ENCODE data around the gene SNAPC4.

The SNAPC4 gene

DNA sequence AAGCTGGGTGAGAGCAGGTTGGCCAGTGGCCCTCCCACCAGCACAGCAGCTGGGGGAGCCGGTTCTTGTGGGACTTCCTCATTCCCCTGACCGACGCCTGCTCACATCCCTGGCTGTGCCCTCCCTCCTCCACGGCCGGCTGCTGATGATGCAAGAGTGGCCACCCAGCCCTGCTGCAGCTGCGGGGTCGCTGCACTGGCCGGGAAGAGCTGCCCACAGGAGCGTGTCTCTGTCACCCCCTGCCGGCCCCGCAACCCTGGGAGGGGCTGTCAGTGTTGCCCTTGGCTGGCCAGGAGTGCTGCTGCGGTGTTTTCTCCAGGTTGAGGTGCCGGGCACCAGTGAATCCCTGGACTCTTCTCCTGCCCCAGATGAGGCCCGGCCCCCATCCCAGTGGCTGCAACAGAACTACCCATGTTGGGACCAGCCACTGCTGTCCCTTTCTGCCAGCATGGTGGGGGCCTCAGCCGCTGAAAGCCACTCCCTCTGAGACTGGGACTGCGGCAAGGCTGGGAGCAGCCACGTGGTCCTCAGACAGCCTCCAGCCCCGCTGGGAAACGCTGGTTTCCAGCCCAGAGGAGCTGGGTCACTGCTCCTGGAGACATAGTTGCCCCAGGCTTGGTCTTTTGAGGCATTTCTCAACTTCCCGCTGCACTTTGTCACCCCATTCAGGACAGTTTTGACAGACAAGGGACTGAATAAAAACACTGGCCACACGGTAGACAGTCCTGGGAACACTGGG is 27.2 kb downstream of the SNAPC4 start:
- no peaks in the 10 kb centered on the region for H3K27me3 Mint-ChIP-seq (ENCODE audit: low read depth)
- H3K4me3 Mint-ChIP-seq: peak overlapping the region in 1 of 3 experiments; percentile 30
- no peaks in the 10 kb centered on the region for H3K36me3 Mint-ChIP-seq (ENCODE audit: low read depth)
- no peaks in the 10 kb centered on the region for H3K9me3 Mint-ChIP-seq
- H3K27ac Mint-ChIP-seq: peak overlapping the region in 2 of 3 experiments; percentile 43 to 81
- H3K4me1 Mint-ChIP-seq: no peaks in the 10 kb centered on the region
- TF ChIP-seq, protein P1, sequence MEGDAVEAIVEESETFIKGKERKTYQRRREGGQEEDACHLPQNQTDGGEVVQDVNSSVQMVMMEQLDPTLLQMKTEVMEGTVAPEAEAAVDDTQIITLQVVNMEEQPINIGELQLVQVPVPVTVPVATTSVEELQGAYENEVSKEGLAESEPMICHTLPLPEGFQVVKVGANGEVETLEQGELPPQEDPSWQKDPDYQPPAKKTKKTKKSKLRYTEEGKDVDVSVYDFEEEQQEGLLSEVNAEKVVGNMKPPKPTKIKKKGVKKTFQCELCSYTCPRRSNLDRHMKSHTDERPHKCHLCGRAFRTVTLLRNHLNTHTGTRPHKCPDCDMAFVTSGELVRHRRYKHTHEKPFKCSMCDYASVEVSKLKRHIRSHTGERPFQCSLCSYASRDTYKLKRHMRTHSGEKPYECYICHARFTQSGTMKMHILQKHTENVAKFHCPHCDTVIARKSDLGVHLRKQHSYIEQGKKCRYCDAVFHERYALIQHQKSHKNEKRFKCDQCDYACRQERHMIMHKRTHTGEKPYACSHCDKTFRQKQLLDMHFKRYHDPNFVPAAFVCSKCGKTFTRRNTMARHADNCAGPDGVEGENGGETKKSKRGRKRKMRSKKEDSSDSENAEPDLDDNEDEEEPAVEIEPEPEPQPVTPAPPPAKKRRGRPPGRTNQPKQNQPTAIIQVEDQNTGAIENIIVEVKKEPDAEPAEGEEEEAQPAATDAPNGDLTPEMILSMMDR (IDR thresholded peaks at IDR 0.05; ENCODE audit: unreplicated experiment in 3 of 3): peak in 1 of 3 experiments; percentile 37

GRCh38 chr9:136372006-136372405 is 28.0 kb downstream of the SNAPC4 start:
- TF ChIP-seq, protein P1 (IDR thresholded peaks at IDR 0.05; ENCODE audit: unreplicated experiment in 3 of 3): no peak
- Mint-ChIP-seq H3K4me3 (no peak overlapping the region), H3K4me1 (no peaks in the 10 kb centered on the region), H3K27me3 (ENCODE audit: low read depth) (no peaks in the 10 kb centered on the region), H3K27ac (no peak overlapping the region), H3K9me3 (no peaks in the 10 kb centered on the region), H3K36me3 (ENCODE audit: low read depth) (no peaks in the 10 kb centered on the region)

- H3K27ac Mint-ChIP-seq: no peak overlapping the region
- TF ChIP-seq, protein P1 (IDR thresholded peaks at IDR 0.05; ENCODE audit: unreplicated experiment in 3 of 3): no peak
- no peaks in the 10 kb centered on the region for H3K4me1 Mint-ChIP-seq
- no peaks in the 10 kb centered on the region for H3K27me3 Mint-ChIP-seq (ENCODE audit: low read depth)
- no peak overlapping the region for H3K4me3 Mint-ChIP-seq
- no peaks in the 10 kb centered on the region for H3K36me3 Mint-ChIP-seq (ENCODE audit: low read depth)
- no peaks in the 10 kb centered on the region for H3K9me3 Mint-ChIP-seq
Measured at GRCh38 chr9:136371533-136371880, 28.5 kb downstream of the SNAPC4 start.

- H3K27ac Mint-ChIP-seq: no peak overlapping the region
- H3K36me3 Mint-ChIP-seq (ENCODE audit: low read depth): no peaks in the 10 kb centered on the region
- H3K9me3 Mint-ChIP-seq: no peaks in the 10 kb centered on the region
- no peaks in the 10 kb centered on the region for H3K4me1 Mint-ChIP-seq
- TF ChIP-seq, protein P1 (IDR thresholded peaks at IDR 0.05; ENCODE audit: unreplicated experiment in 3 of 3): no peak
- no peak overlapping the region for H3K4me3 Mint-ChIP-seq
- no peaks in the 10 kb centered on the region for H3K27me3 Mint-ChIP-seq (ENCODE audit: low read depth)
Measured at GRCh38 chr9:136370687-136371532, 29.1 kb downstream of the SNAPC4 start.

- no peak overlapping the region for H3K27ac Mint-ChIP-seq
- no peak overlapping the region for H3K4me3 Mint-ChIP-seq
- no peaks in the 10 kb centered on the region for H3K27me3 Mint-ChIP-seq (ENCODE audit: low read depth)
- H3K4me1 Mint-ChIP-seq: no peaks in the 10 kb centered on the region
- H3K36me3 Mint-ChIP-seq (ENCODE audit: low read depth): no peaks in the 10 kb centered on the region
- TF ChIP-seq, protein P1 (IDR thresholded peaks at IDR 0.05; ENCODE audit: unreplicated experiment in 3 of 3): no peak
- no peaks in the 10 kb centered on the region for H3K9me3 Mint-ChIP-seq
Measured at GRCh38 chr9:136370037-136370436, 29.9 kb downstream of the SNAPC4 start.

Measured in nephron (organoid).